Activated B cell treated with CpG ODN at 0.5 μM for 24 hours (primary cell): Measurements from ENCODE around the gene C22orf39. TPM values are rescaled to one million over a fixed set of nuclear protein-coding genes. Genes with fewer than 3 reads are reported as not detected.
A peak's percentile ranks its signal among the peaks of the same experiment; 100 is the strongest.

Source experiments
- ATAC-seq: fragments of 200-7000 bp; cut with Tn5 transposase; one replicate; pipeline ENCODE4 v1.10.0; 2021; ENCODE audit warnings: low read depth, mild to moderate bottlenecking, moderate library complexity
- CTCF ChIA-PET: fragments of 350-600 bp; sonication (Branson Sonifier 250); formaldehyde crosslinking; loops from one replicate; lab custom pipeline; 2021; ENCODE audit warnings: antibody characterized with exemption; lab: Charles Lee
- POLR2A ChIA-PET: fragments of 350-600 bp; sonication (Branson Sonifier 250); formaldehyde crosslinking; loops from one replicate; lab custom pipeline; 2021; ENCODE audit warnings: antibody characterized with exemption; lab: Charles Lee
- DNase-seq: peaks from one replicate; pipeline ENCODE4 v3.0.0; 2022
- H3K27ac Mint-ChIP-seq: one replicate; pipeline ENCODE4 v1.8.0; 2020; ENCODE audit warnings: mixed read lengths
- H3K27me3 Mint-ChIP-seq: one replicate; pipeline ENCODE4 v1.8.0; 2021; ENCODE audit warnings: mixed read lengths
- H3K36me3 Mint-ChIP-seq: one replicate; pipeline ENCODE4 v1.8.0; 2021; ENCODE audit warnings: low read depth, mixed read lengths
- H3K4me1 Mint-ChIP-seq: one replicate; pipeline ENCODE4 v1.8.0; 2021; ENCODE audit warnings: mixed read lengths
- H3K4me3 Mint-ChIP-seq: one replicate; pipeline ENCODE4 v1.8.0; 2020; ENCODE audit warnings: mild to moderate bottlenecking, mixed read lengths
- H3K9me3 Mint-ChIP-seq: one replicate; pipeline ENCODE4 v1.8.0; 2020; ENCODE audit warnings: mixed read lengths
- CTCF ChIP-seq: fragments of 200-600 bp; IDR thresholded peaks from one replicate; pipeline ENCODE4 v1.8.0; 2022; ENCODE audit warnings: antibody characterized with exemption, mild to moderate bottlenecking
- intact Hi-C: fragments of 100-400 bp; cut with micrococcal nuclease; formaldehyde crosslinking; loops from one replicate; pipeline ENCODE4 v1.15.1; 2024
- total RNA-seq: library from RNA; stranded (reverse); gene quantifications from 2 replicates; pipeline ENCODE4 v1.2.3, GENCODE V29; 2022

The C22orf39 gene
- total RNA-seq: 35.7 and 43.0 TPM in 2 replicates

GRCh38 chr22:19447330-19448075 lies at the start of gene C22orf39:
C22orf39 (minus strand) TSS chr22:19447711; CDS start chr22:19447688, 23 bp downstream.
- POLR2A ChIA-PET: interaction anchor here (0.6 to 3.0 kb wide), 9 partner anchors 8 to 206 kb away, joined by 3 to 92 read pairs (median 8); partner anchors contain the start of genes CDC45, CLTCL1, HIRA and MRPL40
- DNase-seq: peak; percentile 78
- Mint-ChIP-seq H3K36me3 (peaks cover 54% of the 10 kb centered on the region), H3K9me3 (no peaks in the 10 kb centered on the region), H3K27me3 (no peaks in the 10 kb centered on the region), H3K4me3 (peak within 1 kb of the TSS; percentile 95), H3K4me1 (peaks cover 31% of the 10 kb centered on the region), H3K27ac (peak within 1 kb of the TSS; percentile 98)
- TF ChIP-seq CTCF: no peak
- intact Hi-C loops: loop anchor here (1.0 to 5.0 kb wide), 6 partner anchors 15 to 268 kb away; partner anchors contain the start of genes CDC45, CLTCL1, MRPL40 and UFD1
- CTCF ChIA-PET: interaction anchor here (0.9 to 2.0 kb wide), 3 partner anchors 16 to 182 kb away, joined by 3 to 4 read pairs (median 4); no protein-coding TSS in a partner anchor
- ATAC-seq: peak; percentile 85

- DNase-seq: no peak
- no peaks in the 10 kb centered on the region for H3K9me3 Mint-ChIP-seq
- ATAC-seq: no peak
- H3K4me1 Mint-ChIP-seq: no peaks in the 10 kb centered on the region
- H3K27me3 Mint-ChIP-seq: no peaks in the 10 kb centered on the region
- H3K4me3 Mint-ChIP-seq: no peak overlapping the region
- CTCF ChIA-PET: no interaction called here
- no peak for TF ChIP-seq CTCF
- H3K36me3 Mint-ChIP-seq: no peaks in the 10 kb centered on the region
- POLR2A ChIA-PET: no interaction called here
- intact Hi-C loops: no loop called here
- no peak overlapping the region for H3K27ac Mint-ChIP-seq
These were observed 49.7 kb upstream of the C22orf39 start for GRCh38 chr22:19497245-19497644.

GRCh38 chr22:19496324-19496630 lies 48.8 kb upstream of the C22orf39 start:
- no peaks in the 10 kb centered on the region for H3K27me3 Mint-ChIP-seq
- ATAC-seq: no peak
- no peak overlapping the region for H3K4me3 Mint-ChIP-seq
- no peak for TF ChIP-seq CTCF
- ChIA-PET CTCF (interaction anchor here (0.6 to 0.8 kb wide), 2 partner anchors 134 to 317 kb away, joined by 3 to 5 read pairs; no protein-coding TSS in a partner anchor), POLR2A (no interaction called here)
- intact Hi-C loops: loop anchor here (1.0 kb wide), 1 partner anchor 134 kb away; no protein-coding TSS in a partner anchor
- no peaks in the 10 kb centered on the region for H3K9me3 Mint-ChIP-seq
- no peaks in the 10 kb centered on the region for H3K4me1 Mint-ChIP-seq
- H3K36me3 Mint-ChIP-seq: no peaks in the 10 kb centered on the region
- DNase-seq: no peak
- no peak overlapping the region for H3K27ac Mint-ChIP-seq

- ATAC-seq: no peak
- Mint-ChIP-seq H3K4me3 (no peak overlapping the region), H3K27ac (no peak overlapping the region), H3K4me1 (no peaks in the 10 kb centered on the region), H3K9me3 (no peaks in the 10 kb centered on the region), H3K36me3 (no peaks in the 10 kb centered on the region), H3K27me3 (no peaks in the 10 kb centered on the region)
- DNase-seq: no peak
- CTCF ChIA-PET: interaction anchor here (0.6 to 0.8 kb wide), 2 partner anchors 134 to 316 kb away, joined by 3 to 5 read pairs; no protein-coding TSS in a partner anchor
- POLR2A ChIA-PET: no interaction called here
- TF ChIP-seq CTCF: no peak
- intact Hi-C loops: loop anchor here (1.0 kb wide), 1 partner anchor 135 kb away; no protein-coding TSS in a partner anchor
These were observed 48.2 kb upstream of the C22orf39 start for GRCh38 chr22:19495562-19496323.
